ENCODE results near the gene PALD1. TPM values are rescaled to one million over a fixed set of nuclear protein-coding genes. Genes with fewer than 3 reads are reported as not detected.
A peak's percentile ranks its signal among the peaks of the same experiment; 100 is the strongest.

Gene PALD1
- total RNA-seq, 4 donors from 2014 or later, result 6.2 to 12.1 (median 7.7) TPM

GRCh38 chr10:70535451-70535850 is 56.9 kb downstream of the PALD1 start:
- DNase-seq (ENCODE audit: low spot score in 2 of 2), result no peak
- Histone ChIP-seq H3K36me3 (no peaks in the 10 kb centered on the region), H3K4me1 (no peaks in the 10 kb centered on the region), H3K27me3 (no peaks in the 10 kb centered on the region), H3K9me3 (no peaks in the 10 kb centered on the region), H3K27ac (no peak overlapping the region), H3K4me3 (no peak overlapping the region)
- TF ChIP-seq EP300 (IDR thresholded peaks at IDR 0.05) (no peak), CTCF (IDR thresholded peaks at IDR 0.05) (no peak), POLR2AphosphoS5 (IDR thresholded peaks at IDR 0.05) (no peak), POLR2A (IDR thresholded peaks at IDR 0.05) (no peak)
- WGBS, result 91% methylated on average over 5 of the region's 5 CpGs

DNA sequence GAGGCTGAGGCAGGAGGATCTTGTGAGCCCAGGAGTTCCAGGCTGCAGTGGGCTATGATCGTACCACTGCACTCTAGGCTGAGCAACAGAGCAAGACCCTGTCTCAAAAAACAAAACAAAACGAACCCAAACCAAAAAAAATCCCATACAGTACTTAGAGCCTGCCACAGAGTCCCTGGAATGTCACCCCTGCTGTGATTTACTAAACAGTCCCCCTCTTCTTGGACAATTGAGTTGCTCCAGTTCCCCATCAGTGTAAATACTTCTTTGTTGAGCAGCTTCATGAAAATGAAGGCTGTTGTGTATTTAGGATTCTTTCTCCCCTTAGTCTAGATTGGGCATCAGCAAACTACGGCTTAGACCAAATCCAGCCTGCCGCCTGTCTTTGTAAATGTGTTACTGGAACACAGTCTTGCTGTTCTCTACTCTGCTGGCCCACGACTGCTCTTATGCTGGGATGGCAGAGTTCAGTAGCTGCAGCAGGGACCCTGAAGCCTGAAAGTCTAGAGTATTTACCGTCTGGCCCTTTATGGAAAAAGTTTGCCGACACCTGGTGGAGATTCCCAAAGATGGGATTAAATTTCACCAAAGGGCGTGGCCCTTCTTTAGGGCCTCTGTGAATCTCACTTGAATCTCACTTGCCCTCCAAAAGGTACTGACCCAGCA is 57.8 kb downstream of the PALD1 start:
- DNase-seq (ENCODE audit: low spot score in 2 of 2), result no peak
- no peaks in the 10 kb centered on the region for H3K9me3 ChIP-seq
- H3K4me1 ChIP-seq, result no peaks in the 10 kb centered on the region
- TF ChIP-seq CTCF (IDR thresholded peaks at IDR 0.05), result no peak
- TF ChIP-seq EP300 (IDR thresholded peaks at IDR 0.05), result no peak
- no peak for TF ChIP-seq POLR2AphosphoS5 (IDR thresholded peaks at IDR 0.05)
- no peak for TF ChIP-seq POLR2A (IDR thresholded peaks at IDR 0.05)
- H3K27ac ChIP-seq, result no peak overlapping the region
- 81% methylated on average over 8 of the region's 8 CpGs for WGBS
- no peaks in the 10 kb centered on the region for H3K36me3 ChIP-seq
- no peaks in the 10 kb centered on the region for H3K27me3 ChIP-seq
- no peak overlapping the region for H3K4me3 ChIP-seq

DNA sequence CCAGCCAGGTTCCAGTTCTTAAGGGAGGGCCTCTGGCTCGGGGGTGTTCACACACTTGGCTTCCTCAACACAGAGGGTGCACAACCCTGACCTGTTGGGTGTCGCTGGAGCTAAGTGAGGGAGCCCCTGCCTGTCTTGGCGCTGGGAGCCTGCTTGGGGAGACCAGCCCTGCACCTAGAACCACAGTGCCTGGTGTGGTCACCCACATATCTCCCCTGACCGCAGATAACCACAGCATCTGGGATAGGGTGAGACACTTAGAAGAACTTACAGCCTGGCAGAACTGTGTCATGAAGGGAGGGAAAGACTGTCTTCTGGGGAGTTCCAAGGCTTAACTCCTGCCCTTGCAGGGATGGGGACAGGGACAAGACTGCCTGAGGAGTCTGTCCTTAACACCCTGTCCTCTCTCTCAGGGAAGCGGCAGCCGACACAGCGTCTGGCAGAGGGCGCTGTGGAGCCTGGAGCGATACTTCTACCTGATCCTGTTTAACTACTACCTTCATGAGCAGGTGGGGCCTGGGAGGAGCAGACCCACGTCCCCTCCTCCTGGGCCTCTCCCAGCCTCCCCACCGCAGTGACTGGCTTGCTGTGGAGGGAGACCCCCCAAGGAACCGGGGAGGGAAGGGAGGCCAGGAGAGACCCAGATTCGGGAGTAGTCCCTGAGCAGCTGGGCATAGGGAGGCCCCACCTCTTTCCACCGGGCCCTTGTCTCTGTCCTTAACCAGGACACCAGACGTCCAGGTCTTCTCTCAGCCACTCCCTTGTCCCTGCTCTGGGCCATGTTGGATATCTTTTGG is 59.0 kb downstream of the PALD1 start:
- Histone ChIP-seq H3K4me1 (no peaks in the 10 kb centered on the region), H3K9me3 (no peaks in the 10 kb centered on the region), H3K27me3 (no peaks in the 10 kb centered on the region), H3K27ac (no peak overlapping the region), H3K4me3 (no peak overlapping the region), H3K36me3 (no peaks in the 10 kb centered on the region)
- no peak for DNase-seq (ENCODE audit: low spot score in 2 of 2)
- no peak for TF ChIP-seq POLR2AphosphoS5 (IDR thresholded peaks at IDR 0.05)
- TF ChIP-seq CTCF (IDR thresholded peaks at IDR 0.05), result peak in 1 of 2 donors; percentile 31
- 66% methylated on average over 11 of the region's 15 CpGs for WGBS

DNA sequence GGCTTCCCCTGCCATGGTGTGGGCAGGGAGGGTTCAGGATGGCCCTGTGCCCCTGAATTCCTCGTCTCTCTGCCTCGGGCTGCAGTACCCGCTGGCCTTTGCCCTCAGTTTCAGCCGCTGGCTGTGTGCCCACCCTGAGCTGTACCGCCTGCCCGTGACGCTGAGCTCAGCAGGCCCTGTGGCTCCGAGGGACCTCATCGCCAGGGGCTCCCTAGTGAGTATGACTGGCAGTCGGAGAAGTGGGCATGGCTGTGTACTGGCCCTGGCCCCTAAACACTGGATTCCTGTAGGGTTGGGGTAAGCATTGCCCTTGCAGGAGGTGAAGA is 59.6 kb downstream of the PALD1 start:
- Histone ChIP-seq H3K4me3 (no peak overlapping the region), H3K9me3 (no peaks in the 10 kb centered on the region), H3K36me3 (no peaks in the 10 kb centered on the region), H3K27me3 (no peaks in the 10 kb centered on the region), H3K4me1 (no peaks in the 10 kb centered on the region), H3K27ac (no peak overlapping the region)
- no peak for TF ChIP-seq POLR2AphosphoS5 (IDR thresholded peaks at IDR 0.05)
- TF ChIP-seq EP300 (IDR thresholded peaks at IDR 0.05), result no peak
- no peak for TF ChIP-seq POLR2A (IDR thresholded peaks at IDR 0.05)
- no peak for TF ChIP-seq CTCF (IDR thresholded peaks at IDR 0.05)
- WGBS, result 84% methylated on average over 10 of the region's 10 CpGs
- no peak for DNase-seq (ENCODE audit: low spot score in 2 of 2)

GRCh38 chr10:70538731-70539338 is 60.3 kb downstream of the PALD1 start:
- H3K4me3 ChIP-seq, result no peak overlapping the region
- no peak for DNase-seq (ENCODE audit: low spot score in 2 of 2)
- H3K36me3 ChIP-seq, result no peaks in the 10 kb centered on the region
- H3K27me3 ChIP-seq, result no peaks in the 10 kb centered on the region
- TF ChIP-seq CTCF (IDR thresholded peaks at IDR 0.05), result no peak
- no peak for TF ChIP-seq POLR2AphosphoS5 (IDR thresholded peaks at IDR 0.05)
- TF ChIP-seq POLR2A (IDR thresholded peaks at IDR 0.05), result no peak
- no peak for TF ChIP-seq EP300 (IDR thresholded peaks at IDR 0.05)
- 88% methylated on average over 5 of the region's 27 CpGs for WGBS
- no peaks in the 10 kb centered on the region for H3K9me3 ChIP-seq
- H3K4me1 ChIP-seq, result no peaks in the 10 kb centered on the region
- no peak overlapping the region for H3K27ac ChIP-seq

Measured in suprapubic skin (tissue), 4 donors.